GM21515 (cell line): ENCODE measurements around the gene TBL2.
"Not testable (repeated sequence)": the region's sequence is repeated elsewhere in the genome, so short reads cannot be mapped to it uniquely, and the experiment has no call there.

Source experiments
- ATAC-seq: cut with Tn5 transposase; IDR thresholded peaks from one replicate; pipeline ENCODE4 v1.9.1; 2021; ENCODE audit not compliant: unreplicated experiment

TBL2 gene

GRCh38 chr7:73606801-73607691 lies 28.7 kb upstream of the TBL2 start:
- no peak for ATAC-seq

- ATAC-seq = no peak
Measured at GRCh38 chr7:73605601-73606220, 27.3 kb upstream of the TBL2 start.

GRCh38 chr7:73602721-73603651 lies 24.6 kb upstream of the TBL2 start:
- no peak for ATAC-seq

- ATAC-seq = no peak
Measured at GRCh38 chr7:73599916-73600315, 21.5 kb upstream of the TBL2 start.

- ATAC-seq = no peak
Measured at GRCh38 chr7:73599151-73599882, 20.9 kb upstream of the TBL2 start.

- no peak for ATAC-seq
Measured at GRCh38 chr7:73597978-73598782, 19.8 kb upstream of the TBL2 start.

GRCh38 chr7:73596191-73597065 lies 18.0 kb upstream of the TBL2 start:
- ATAC-seq = no peak

- no peak for ATAC-seq
Measured at GRCh38 chr7:73595358-73595757, 17.0 kb upstream of the TBL2 start.

GRCh38 chr7:73593207-73594045 lies 15.0 kb upstream of the TBL2 start:
- no peak for ATAC-seq

GRCh38 chr7:73586911-73587310 lies 8.5 kb upstream of the TBL2 start:
- no peak for ATAC-seq

GRCh38 chr7:73585196-73585595 lies 6.8 kb upstream of the TBL2 start:
- ATAC-seq = no peak

- ATAC-seq = no peak
Measured at GRCh38 chr7:73582664-73583202, 4.4 kb upstream of the TBL2 start.

- ATAC-seq = not testable (repeated sequence)
Measured at GRCh38 chr7:73581006-73581405, 2.6 kb upstream of the TBL2 start.

- ATAC-seq = peak; percentile 20
Measured at GRCh38 chr7:73577627-73578341, 595 bp downstream of the TBL2 start.

- no peak for ATAC-seq
Measured at GRCh38 chr7:73573791-73574190, 4.6 kb downstream of the TBL2 start.

GRCh38 chr7:73573276-73573675 lies 5.1 kb downstream of the TBL2 start:
- no peak for ATAC-seq

- ATAC-seq = no peak
Measured at GRCh38 chr7:73572767-73573186, 5.6 kb downstream of the TBL2 start.
